Keratinocyte (primary cell): ENCODE results near the gene SRR.

Experiments
- EZH2 ChIP-seq: IDR thresholded peaks from one replicate; pipeline ENCODE4 v1.6.1; 2012; ENCODE audit warnings: inconsistent platforms, mild to moderate bottlenecking, low read length, moderate library complexity
- TF ChIP-seq, protein P1 (sequence below), 3 experiments: IDR thresholded peaks in 1 of 3; conservative IDR thresholded peaks in 1 of 3; optimal IDR thresholded peaks in 1 of 3; 2 replicates in 2 of 3; 3 replicates in 1 of 3; pipeline versions ENCODE3 to v1.5.1; 2011; ENCODE audit warnings: low read length in 3 of 3, mild to moderate bottlenecking in 3 of 3, moderate library complexity in 2 of 3, control low read depth in 1 of 3, inconsistent platforms in 1 of 3; ENCODE audit not compliant: insufficient read depth in 2 of 3; ENCODE audit errors: extremely low read depth in 1 of 3

- TF ChIP-seq, protein P1, sequence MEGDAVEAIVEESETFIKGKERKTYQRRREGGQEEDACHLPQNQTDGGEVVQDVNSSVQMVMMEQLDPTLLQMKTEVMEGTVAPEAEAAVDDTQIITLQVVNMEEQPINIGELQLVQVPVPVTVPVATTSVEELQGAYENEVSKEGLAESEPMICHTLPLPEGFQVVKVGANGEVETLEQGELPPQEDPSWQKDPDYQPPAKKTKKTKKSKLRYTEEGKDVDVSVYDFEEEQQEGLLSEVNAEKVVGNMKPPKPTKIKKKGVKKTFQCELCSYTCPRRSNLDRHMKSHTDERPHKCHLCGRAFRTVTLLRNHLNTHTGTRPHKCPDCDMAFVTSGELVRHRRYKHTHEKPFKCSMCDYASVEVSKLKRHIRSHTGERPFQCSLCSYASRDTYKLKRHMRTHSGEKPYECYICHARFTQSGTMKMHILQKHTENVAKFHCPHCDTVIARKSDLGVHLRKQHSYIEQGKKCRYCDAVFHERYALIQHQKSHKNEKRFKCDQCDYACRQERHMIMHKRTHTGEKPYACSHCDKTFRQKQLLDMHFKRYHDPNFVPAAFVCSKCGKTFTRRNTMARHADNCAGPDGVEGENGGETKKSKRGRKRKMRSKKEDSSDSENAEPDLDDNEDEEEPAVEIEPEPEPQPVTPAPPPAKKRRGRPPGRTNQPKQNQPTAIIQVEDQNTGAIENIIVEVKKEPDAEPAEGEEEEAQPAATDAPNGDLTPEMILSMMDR (optimal IDR thresholded peaks at IDR 0.05 in 1 of 3, IDR thresholded peaks at IDR 0.05 in 1 of 3, conservative IDR thresholded peaks at IDR 0.05 in 1 of 3; ENCODE audit: extremely low read depth in 1 of 3, insufficient read depth in 2 of 3, low read length in 3 of 3) = no peak
- no peak for TF ChIP-seq EZH2
Measured at GRCh38 chr17:2317796-2318195, 14.0 kb downstream of the SRR start.
